HG03108 (cell line): ENCODE measurements around the gene KHDC3L.

ENCODE experiments used
- ATAC-seq: cut with Tn5 transposase; IDR thresholded peaks from one replicate; pipeline ENCODE4 v1.9.1; 2021; ENCODE audit warnings: moderate library complexity; ENCODE audit not compliant: unreplicated experiment

Gene KHDC3L

GRCh38 chr6:73362358-73362757, at the start of gene KHDC3L:
TSS of gene KHDC3L (plus strand) at chr6:73362658. CDS start at chr6:73362730, 72 bp downstream.
- ATAC-seq: no peak

- ATAC-seq: no peak
Measured at GRCh38 chr6:73314577-73315492, 47.6 kb upstream of the KHDC3L start.

- ATAC-seq: no peak
Measured at GRCh38 chr6:73323323-73323722, 39.1 kb upstream of the KHDC3L start.

GRCh38 chr6:73325656-73326055, 36.8 kb upstream of the KHDC3L start:
- ATAC-seq: no peak

GRCh38 chr6:73328790-73329189, 33.7 kb upstream of the KHDC3L start:
- ATAC-seq: no peak

GRCh38 chr6:73329201-73329600, 33.3 kb upstream of the KHDC3L start:
- ATAC-seq: peak; percentile 51

- ATAC-seq: no peak
Measured at GRCh38 chr6:73339340-73339739, 23.1 kb upstream of the KHDC3L start.

GRCh38 chr6:73340048-73340447, 22.4 kb upstream of the KHDC3L start:
- no peak for ATAC-seq

- no peak for ATAC-seq
Measured at GRCh38 chr6:73341335-73341734, 21.1 kb upstream of the KHDC3L start.

- no peak for ATAC-seq
Measured at GRCh38 chr6:73342174-73342573, 20.3 kb upstream of the KHDC3L start.

- ATAC-seq: no peak
Measured at GRCh38 chr6:73343164-73343563, 19.3 kb upstream of the KHDC3L start.

- ATAC-seq: no peak
Measured at GRCh38 chr6:73348550-73349204, 13.8 kb upstream of the KHDC3L start.

- ATAC-seq: no peak
Measured at GRCh38 chr6:73349311-73349710, 13.1 kb upstream of the KHDC3L start.

GRCh38 chr6:73353636-73354593, 8.5 kb upstream of the KHDC3L start, which contains the start of gene DPPA5:
TSS of gene DPPA5 (minus strand) at chr6:73354276. CDS start at chr6:73354225, 51 bp downstream.
- no peak for ATAC-seq

GRCh38 chr6:73362869-73363536, 545 bp downstream of the KHDC3L start:
- no peak for ATAC-seq

GRCh38 chr6:73363537-73363875, 1.0 kb downstream of the KHDC3L start:
- ATAC-seq: no peak

- no peak for ATAC-seq
Measured at GRCh38 chr6:73364121-73364520, 1.7 kb downstream of the KHDC3L start.

GRCh38 chr6:73364549-73364948, 2.1 kb downstream of the KHDC3L start:
- ATAC-seq: no peak

GRCh38 chr6:73367761-73368355, 5.4 kb downstream of the KHDC3L start:
- no peak for ATAC-seq

GRCh38 chr6:73368675-73369074, 6.2 kb downstream of the KHDC3L start:
- no peak for ATAC-seq
